CD14-positive monocyte (primary cell): ENCODE data around the gene ACVR1B. TPM values are rescaled to one million over a fixed set of nuclear protein-coding genes. Genes with fewer than 3 reads are reported as not detected.

Experiments
- DNase-seq, 3 donors: peaks; one replicate each; pipeline ENCODE4 v3.0.0-alpha.2; 2011 to 2022
- H2AFZ ChIP-seq: 2 replicates; pipeline ENCODE4 v1.6.0; 2012; ENCODE audit warnings: mild to moderate bottlenecking, low read depth, low read length, inconsistent platforms; ENCODE audit not compliant: insufficient read depth, poor library complexity, severe bottlenecking
- H3K27ac ChIP-seq, 2 donors: 1 replicate in 1 of 2; 2 replicates in 1 of 2; pipeline ENCODE4 v1.5.1; 2012 to 2013; ENCODE audit warnings: low read length in 2 of 2, control low read depth in 1 of 2, inconsistent platforms in 1 of 2, low read depth in 1 of 2, mild to moderate bottlenecking in 1 of 2
- H3K27me3 ChIP-seq, 2 donors: one replicate each; pipeline versions ENCODE4 v1.6.0 to v1.6.1; 2011 to 2013; ENCODE audit warnings: low read length in 2 of 2; ENCODE audit not compliant: control insufficient read depth in 2 of 2, insufficient read depth in 2 of 2
- H3K36me3 ChIP-seq, 2 donors: replicated peaks in 1 of 2; 1 replicate in 1 of 2; 2 replicates in 1 of 2; pipeline versions ENCODE4 v1.5.1 to v1.6.1; 2012 to 2013; ENCODE audit warnings: low read length in 2 of 2, control low read depth in 1 of 2, inconsistent platforms in 1 of 2, mild to moderate bottlenecking in 1 of 2; ENCODE audit not compliant: insufficient read depth in 2 of 2, control insufficient read depth in 1 of 2
- H3K4me1 ChIP-seq, 2 donors: 1 replicate in 1 of 2; 2 replicates in 1 of 2; pipeline versions ENCODE4 v1.5.1 to v1.6.1; 2012 to 2013; ENCODE audit warnings: low read length in 2 of 2, control low read depth in 1 of 2, inconsistent platforms in 1 of 2, mild to moderate bottlenecking in 1 of 2, moderate library complexity in 1 of 2; ENCODE audit not compliant: insufficient read depth in 2 of 2, control insufficient read depth in 1 of 2
- H3K4me2 ChIP-seq: replicated peaks from 2 replicates; pipeline ENCODE3; 2012; ENCODE audit warnings: low read length, moderate library complexity, mild to moderate bottlenecking; ENCODE audit not compliant: poor library complexity, severe bottlenecking; ENCODE audit errors: extremely low read depth
- H3K4me3 ChIP-seq, 3 experiments: fragments of 200-600 bp in 1 of 3; sonication (generic) in 1 of 3; replicated peaks in 1 of 3; 1 replicate in 2 of 3; 2 replicates in 1 of 3; pipeline ENCODE4 v1.5.1; 2011 to 2013; ENCODE audit warnings: low read length in 3 of 3, mild to moderate bottlenecking in 3 of 3, control low read depth in 2 of 3, low read depth in 2 of 3, inconsistent platforms in 1 of 3, moderate library complexity in 1 of 3
- H3K79me2 ChIP-seq: 2 replicates; pipeline ENCODE4 v1.6.0; 2012; ENCODE audit warnings: mild to moderate bottlenecking, control low read depth, inconsistent platforms, low read length, moderate library complexity; ENCODE audit not compliant: insufficient read depth
- H3K9ac ChIP-seq: 2 replicates; pipeline ENCODE4 v1.6.0; 2017; ENCODE audit warnings: low read length, mild to moderate bottlenecking; ENCODE audit not compliant: insufficient read depth, poor library complexity, severe bottlenecking
- H3K9me3 ChIP-seq, 2 donors: replicated peaks in 1 of 2; 1 replicate in 1 of 2; 2 replicates in 1 of 2; pipeline versions ENCODE4 v1.5.1 to v1.6.1; 2012 to 2013; ENCODE audit warnings: low read length in 2 of 2, control low read depth in 1 of 2; ENCODE audit not compliant: control insufficient read depth in 1 of 2, insufficient read depth in 1 of 2
- H4K20me1 ChIP-seq: 2 replicates; pipeline ENCODE4 v1.6.0; 2012; ENCODE audit warnings: mild to moderate bottlenecking, low read length, control low read depth, moderate library complexity; ENCODE audit not compliant: insufficient read depth
- H3K27ac Mint-ChIP-seq, 7 donors: one replicate each; pipeline ENCODE4 v1.8.0; 2020; ENCODE audit warnings: mild to moderate bottlenecking in 7 of 7, mixed read lengths in 7 of 7, moderate library complexity in 6 of 7, inconsistent platforms in 2 of 7
- H3K27me3 Mint-ChIP-seq, 3 donors: one replicate each; pipeline ENCODE4 v1.8.0; 2021 to 2022; ENCODE audit warnings: low read depth in 3 of 3, mild to moderate bottlenecking in 3 of 3, mixed read lengths in 3 of 3, moderate library complexity in 3 of 3, inconsistent platforms in 1 of 3
- H3K36me3 Mint-ChIP-seq, 2 donors: one replicate each; pipeline ENCODE4 v1.8.0; 2020; ENCODE audit warnings: mixed read lengths in 2 of 2, inconsistent platforms in 1 of 2, mild to moderate bottlenecking in 1 of 2
- H3K4me1 Mint-ChIP-seq: one replicate; pipeline ENCODE4 v1.8.0; 2020; ENCODE audit warnings: mild to moderate bottlenecking, mixed read lengths
- H3K4me3 Mint-ChIP-seq, 2 donors: one replicate each; pipeline ENCODE4 v1.8.0; 2020; ENCODE audit warnings: mild to moderate bottlenecking in 2 of 2, mixed read lengths in 2 of 2, moderate library complexity in 1 of 2
- H3K9me3 Mint-ChIP-seq, 7 donors: one replicate each; pipeline ENCODE4 v1.8.0; 2020 to 2022; ENCODE audit warnings: mixed read lengths in 7 of 7, mild to moderate bottlenecking in 6 of 7, moderate library complexity in 6 of 7, inconsistent platforms in 2 of 7
- WGBS: methylation state at CpG from one replicate; pipeline ENCODE4 v1.1.5; 2013; ENCODE audit warnings: missing lambda C conversion rate; ENCODE audit not compliant: insufficient coverage; 5-methylcytosine and 5-hydroxymethylcytosine counted together
- intact Hi-C, 2 donors: fragments of 100-400 bp; cut with micrococcal nuclease; formaldehyde crosslinking; loops; one replicate each; pipeline versions ENCODE4 v1.15.0 to v1.15.1; 2023
- polyA plus RNA-seq, 3 donors: library from polyadenylated mRNA; depleted of rRNA in 1 of 3; unstranded in 2 of 3; stranded (reverse) in 1 of 3; fragments of 300-500 nt in 2 of 3; fragments of >200 nt in 1 of 3; fragmentation: Illumina TruSeq in 2 of 3; gene quantifications; 1 replicate in 2 of 3; 2 replicates in 1 of 3; pipeline ENCODE4 v1.2.3, GENCODE V29; 2012 to 2021
- TF ChIP-seq, protein P1 (sequence below): fragments of 200-600 bp; IDR thresholded peaks from one replicate; pipeline ENCODE4 v1.8.0; 2022; ENCODE audit warnings: antibody characterized with exemption, mild to moderate bottlenecking

ACVR1B gene
- polyA plus RNA-seq, 3 donors = 1.8 to 18.5 (median 3.9) TPM

- peaks cover 0 to 4% of the 10 kb centered on the region in 2 donors for H3K9me3 ChIP-seq
- peaks cover 41% of the 10 kb centered on the region for H4K20me1 ChIP-seq
- no peak overlapping the region for H3K9ac ChIP-seq
- H3K79me2 ChIP-seq = peaks cover 82% of the 10 kb centered on the region
- intact Hi-C loops = loop anchor here (2.0 to 5.0 kb wide), 3 partner anchors 14 to 32 kb away; no protein-coding TSS in a partner anchor
- H3K27me3 ChIP-seq = peaks cover 3 to 5% of the 10 kb centered on the region in 2 donors
- peak overlapping the region; percentile 91 to 96 for H3K4me3 Mint-ChIP-seq
- peaks cover 68% of the 10 kb centered on the region for H3K4me1 Mint-ChIP-seq
- peaks cover 50 to 61% of the 10 kb centered on the region in 2 donors for H3K4me1 ChIP-seq
- no peak overlapping the region for H2AFZ ChIP-seq
- H3K36me3 ChIP-seq = peaks cover under 1 to 1% of the 10 kb centered on the region in 2 donors
- H3K27me3 Mint-ChIP-seq = peaks cover 1 to 6% (median 4%) of the 10 kb centered on the region in 3 donors
- H3K27ac ChIP-seq = peak overlapping the region in 1 of 2 donors; percentile 82
- H3K36me3 Mint-ChIP-seq = peaks cover 28 to 32% of the 10 kb centered on the region in 2 donors
- peak overlapping the region; percentile 73 to 88 (median 85) for H3K27ac Mint-ChIP-seq
- TF ChIP-seq, protein P1, sequence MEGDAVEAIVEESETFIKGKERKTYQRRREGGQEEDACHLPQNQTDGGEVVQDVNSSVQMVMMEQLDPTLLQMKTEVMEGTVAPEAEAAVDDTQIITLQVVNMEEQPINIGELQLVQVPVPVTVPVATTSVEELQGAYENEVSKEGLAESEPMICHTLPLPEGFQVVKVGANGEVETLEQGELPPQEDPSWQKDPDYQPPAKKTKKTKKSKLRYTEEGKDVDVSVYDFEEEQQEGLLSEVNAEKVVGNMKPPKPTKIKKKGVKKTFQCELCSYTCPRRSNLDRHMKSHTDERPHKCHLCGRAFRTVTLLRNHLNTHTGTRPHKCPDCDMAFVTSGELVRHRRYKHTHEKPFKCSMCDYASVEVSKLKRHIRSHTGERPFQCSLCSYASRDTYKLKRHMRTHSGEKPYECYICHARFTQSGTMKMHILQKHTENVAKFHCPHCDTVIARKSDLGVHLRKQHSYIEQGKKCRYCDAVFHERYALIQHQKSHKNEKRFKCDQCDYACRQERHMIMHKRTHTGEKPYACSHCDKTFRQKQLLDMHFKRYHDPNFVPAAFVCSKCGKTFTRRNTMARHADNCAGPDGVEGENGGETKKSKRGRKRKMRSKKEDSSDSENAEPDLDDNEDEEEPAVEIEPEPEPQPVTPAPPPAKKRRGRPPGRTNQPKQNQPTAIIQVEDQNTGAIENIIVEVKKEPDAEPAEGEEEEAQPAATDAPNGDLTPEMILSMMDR = no peak
- peak; percentile 48 to 75 (median 71) for DNase-seq
- H3K9me3 Mint-ChIP-seq = peaks cover 0 to 4% (median 2%) of the 10 kb centered on the region in 7 donors
- peak overlapping the region; percentile 78 for H3K4me2 ChIP-seq
- WGBS = 23% methylated on average over 4 of the region's 7 CpGs
- peak overlapping the region in 2 of 3 experiments; percentile 20 to 96 for H3K4me3 ChIP-seq
Measured at GRCh38 chr12:51954561-51955361, 3.3 kb downstream of the ACVR1B start.

GRCh38 chr12:51955702-51956101, 4.2 kb downstream of the ACVR1B start:
- H3K4me1 Mint-ChIP-seq = peaks cover 76% of the 10 kb centered on the region
- H3K9me3 Mint-ChIP-seq = peaks cover 0 to 4% (median 2%) of the 10 kb centered on the region in 7 donors
- peak overlapping the region in 6 of 7 donors; percentile 55 to 88 (median 80) for H3K27ac Mint-ChIP-seq
- Histone ChIP-seq H3K79me2 (peaks cover 92% of the 10 kb centered on the region), H3K36me3 (peaks cover 7 to 10% of the 10 kb centered on the region in 2 donors), H3K9me3 (peaks cover 0 to 4% of the 10 kb centered on the region in 2 donors), H3K27me3 (no peaks in the 10 kb centered on the region), H3K4me3 (peak overlapping the region in 1 of 3 experiments; percentile 96), H4K20me1 (peaks cover 49% of the 10 kb centered on the region), H3K9ac (no peak overlapping the region), H2AFZ (no peak overlapping the region), H3K4me2 (peak overlapping the region; percentile 78), H3K4me1 (peaks cover 50 to 61% of the 10 kb centered on the region in 2 donors), H3K27ac (peak overlapping the region in 1 of 2 donors; percentile 82)
- no peak for DNase-seq
- H3K4me3 Mint-ChIP-seq = no peak overlapping the region
- peaks cover 37 to 40% of the 10 kb centered on the region in 2 donors for H3K36me3 Mint-ChIP-seq
- H3K27me3 Mint-ChIP-seq = peaks cover 0 to 2% (median 0%) of the 10 kb centered on the region in 3 donors
- WGBS = 100% methylated on average over 1 of the region's 1 CpG
- intact Hi-C loops = loop anchor here (2.0 to 5.0 kb wide), 3 partner anchors 13 to 33 kb away; no protein-coding TSS in a partner anchor
- TF ChIP-seq, protein P1 = no peak
